ENCODE measurements around the gene TIAM2.

DNA sequence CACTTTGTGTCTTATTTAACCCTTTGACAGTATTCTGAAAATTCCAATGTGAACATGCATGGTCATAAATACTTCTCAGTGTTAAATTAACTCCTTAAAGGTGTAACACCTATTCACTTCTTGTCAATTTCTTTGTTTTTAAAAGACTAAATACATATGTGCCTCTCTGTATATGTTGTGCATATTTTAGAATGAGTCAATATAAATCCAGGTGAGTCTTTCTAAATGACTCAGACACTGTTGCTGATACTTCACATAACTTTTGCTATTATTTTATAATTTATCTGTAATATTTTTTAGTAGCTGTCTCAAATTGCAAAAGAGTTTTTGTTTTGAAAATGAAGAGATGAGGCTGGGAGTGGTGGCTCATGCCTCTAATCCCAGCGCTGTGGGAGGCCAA, 36.0 kb downstream of the TIAM2 start:
- TF ChIP-seq CTCF (IDR thresholded peaks at IDR 0.05; ENCODE audit: low read length) (no peak), EZH2 (IDR thresholded peaks at IDR 0.05; ENCODE audit: borderline replicate concordance, low read length) (no peak)

Data from OCI-LY1 (cell line).